ENCODE data around the gene BAG3.

DNA sequence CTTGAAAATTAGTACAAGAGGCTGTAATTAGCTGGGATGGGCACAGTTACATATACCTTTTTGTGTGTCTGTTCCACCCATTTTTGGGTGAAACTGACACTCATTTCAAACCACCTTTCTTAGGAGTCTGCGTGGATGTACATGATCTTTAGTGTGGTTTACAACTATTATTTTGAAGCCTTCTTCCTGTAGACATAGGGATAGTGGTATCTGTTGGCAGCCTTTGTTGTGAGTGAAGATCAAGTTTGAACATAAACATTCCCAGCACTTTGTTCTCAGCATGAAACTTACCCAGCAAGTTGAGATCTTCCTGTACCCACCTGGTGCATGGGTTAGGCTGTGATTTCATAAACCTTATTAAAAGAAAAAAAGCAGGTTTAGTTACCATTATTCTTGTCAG lies 2.0 kb downstream of the BAG3 start:
- no peak for TF ChIP-seq EP300 (IDR thresholded peaks at IDR 0.05)
- TF ChIP-seq, protein P1, sequence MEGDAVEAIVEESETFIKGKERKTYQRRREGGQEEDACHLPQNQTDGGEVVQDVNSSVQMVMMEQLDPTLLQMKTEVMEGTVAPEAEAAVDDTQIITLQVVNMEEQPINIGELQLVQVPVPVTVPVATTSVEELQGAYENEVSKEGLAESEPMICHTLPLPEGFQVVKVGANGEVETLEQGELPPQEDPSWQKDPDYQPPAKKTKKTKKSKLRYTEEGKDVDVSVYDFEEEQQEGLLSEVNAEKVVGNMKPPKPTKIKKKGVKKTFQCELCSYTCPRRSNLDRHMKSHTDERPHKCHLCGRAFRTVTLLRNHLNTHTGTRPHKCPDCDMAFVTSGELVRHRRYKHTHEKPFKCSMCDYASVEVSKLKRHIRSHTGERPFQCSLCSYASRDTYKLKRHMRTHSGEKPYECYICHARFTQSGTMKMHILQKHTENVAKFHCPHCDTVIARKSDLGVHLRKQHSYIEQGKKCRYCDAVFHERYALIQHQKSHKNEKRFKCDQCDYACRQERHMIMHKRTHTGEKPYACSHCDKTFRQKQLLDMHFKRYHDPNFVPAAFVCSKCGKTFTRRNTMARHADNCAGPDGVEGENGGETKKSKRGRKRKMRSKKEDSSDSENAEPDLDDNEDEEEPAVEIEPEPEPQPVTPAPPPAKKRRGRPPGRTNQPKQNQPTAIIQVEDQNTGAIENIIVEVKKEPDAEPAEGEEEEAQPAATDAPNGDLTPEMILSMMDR (IDR thresholded peaks at IDR 0.05) = no peak

Measured in tibial nerve (tissue), 4 donors.